GM21723 (cell line): Measurements from ENCODE around the gene RPL15.

Experiments
- ATAC-seq: cut with Tn5 transposase; IDR thresholded peaks from one replicate; pipeline ENCODE4 v1.9.1; 2021; ENCODE audit warnings: mild to moderate bottlenecking, moderate library complexity; ENCODE audit not compliant: unreplicated experiment

Gene RPL15

DNA sequence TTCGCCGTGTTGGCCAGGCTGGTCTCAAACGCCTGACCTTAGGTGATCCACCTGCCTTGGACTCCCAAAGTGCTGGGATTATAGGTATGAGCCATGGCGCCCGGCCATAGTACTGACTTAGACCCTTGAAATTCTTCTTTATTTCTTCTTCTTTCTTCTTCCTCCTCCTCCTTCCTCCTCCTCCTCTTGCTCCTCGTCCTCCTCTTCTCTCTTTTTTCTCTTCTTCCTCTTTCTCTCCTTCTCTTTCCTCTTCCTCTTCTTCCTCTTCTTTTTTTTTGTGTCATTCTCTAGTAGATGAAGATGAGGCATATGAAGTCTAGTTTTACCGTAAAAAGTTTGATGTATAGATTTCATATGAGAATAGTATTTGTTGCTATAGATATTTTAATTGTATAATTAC lies 9.3 kb downstream of the RPL15 start:
- ATAC-seq = no peak

DNA sequence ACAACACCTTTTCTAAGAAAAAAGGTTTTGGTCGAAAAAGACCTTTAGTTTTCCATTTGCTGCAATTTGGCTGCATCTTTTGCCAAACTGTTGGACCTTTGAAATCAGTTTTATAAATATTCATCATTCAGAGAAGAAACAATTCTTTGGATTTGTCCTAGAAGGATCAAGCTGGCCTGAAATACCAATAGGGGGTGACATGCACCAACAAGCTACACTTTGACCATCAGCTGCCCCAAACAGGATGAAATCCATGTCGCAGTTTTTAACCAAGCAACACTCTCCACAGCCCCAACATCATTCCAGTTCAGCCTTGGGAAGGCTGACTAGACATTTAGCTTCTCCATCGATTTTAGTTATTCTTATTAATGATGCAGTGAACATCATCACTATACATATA lies 9.8 kb downstream of the RPL15 start:
- no peak for ATAC-seq

DNA sequence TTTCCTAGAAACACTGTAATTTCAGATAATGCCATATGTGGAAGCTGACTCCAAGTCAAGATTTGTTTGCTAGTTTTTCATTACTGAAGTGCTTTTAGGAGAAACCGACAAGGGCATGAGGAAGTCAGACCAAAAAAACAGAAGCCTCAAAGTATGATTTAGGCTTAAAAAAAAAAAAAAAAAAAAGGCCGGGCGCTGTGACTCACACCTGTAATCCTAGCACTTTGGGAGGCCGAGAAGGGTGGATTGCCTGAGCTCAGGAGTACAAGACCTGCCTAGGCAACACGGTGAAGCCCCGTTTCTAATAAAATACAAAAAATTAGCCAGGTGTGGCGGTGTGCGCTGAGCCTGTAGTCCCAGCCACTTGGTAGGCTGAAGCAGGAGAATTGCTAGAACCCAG lies 11.6 kb downstream of the RPL15 start:
- ATAC-seq = no peak

DNA sequence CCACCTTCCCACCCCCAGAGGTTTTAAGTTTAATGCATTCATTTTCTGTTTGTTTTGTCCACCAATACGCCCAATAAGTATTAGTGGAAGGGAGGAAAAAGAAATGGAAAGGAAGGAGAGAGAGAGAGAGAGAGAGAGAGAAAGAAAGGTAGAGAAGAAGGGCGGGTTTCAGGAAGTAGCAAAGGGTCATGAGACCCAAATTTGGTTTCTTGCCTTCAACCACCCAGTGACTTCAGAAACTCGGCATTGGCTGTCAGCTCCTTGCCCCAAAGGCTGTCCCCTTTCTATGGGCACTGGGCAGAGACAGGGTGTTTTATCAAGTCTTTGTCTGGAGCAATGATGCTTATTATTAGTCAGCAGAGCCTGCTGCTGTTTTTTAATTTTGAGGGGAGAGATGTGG lies 14.7 kb downstream of the RPL15 start:
- ATAC-seq = no peak

DNA sequence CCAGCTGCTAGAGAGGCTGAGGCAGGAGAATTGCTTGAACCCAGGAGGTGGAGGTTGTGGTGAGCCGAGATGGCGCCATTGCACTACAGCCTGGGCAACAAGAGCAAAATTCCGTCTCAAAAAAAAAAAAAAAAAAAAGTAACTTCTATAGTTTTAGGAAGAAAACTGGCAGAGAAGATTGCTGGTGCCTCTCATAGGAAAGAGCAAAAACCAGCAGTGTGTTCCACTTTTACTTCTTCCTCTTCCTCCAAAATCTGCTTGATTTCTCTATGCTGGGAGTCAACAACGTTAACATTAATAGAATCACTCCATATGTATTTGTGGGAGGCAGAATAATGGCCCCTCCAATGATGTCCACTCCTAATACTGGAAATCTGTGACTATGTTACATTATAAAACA lies 15.6 kb downstream of the RPL15 start:
- ATAC-seq = no peak

DNA sequence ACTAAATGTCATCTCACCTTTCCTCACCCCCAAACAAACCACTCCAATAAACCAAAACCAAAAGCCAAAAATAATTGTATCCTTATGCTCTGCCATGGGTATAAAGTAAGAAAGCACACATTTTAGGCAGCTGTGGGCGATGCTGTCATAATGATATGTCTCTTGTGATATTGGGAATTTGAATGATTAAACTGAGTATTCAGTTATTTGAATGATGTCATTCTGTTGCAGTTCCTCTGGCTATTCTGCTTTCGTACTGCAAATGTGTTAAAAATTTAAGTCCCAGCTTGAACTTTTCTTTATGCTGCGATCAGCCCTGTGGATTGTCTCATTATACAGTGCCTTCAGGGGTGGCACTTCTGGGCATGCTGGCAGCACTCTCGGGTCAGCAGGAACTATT lies 17.3 kb downstream of the RPL15 start:
- ATAC-seq = no peak

DNA sequence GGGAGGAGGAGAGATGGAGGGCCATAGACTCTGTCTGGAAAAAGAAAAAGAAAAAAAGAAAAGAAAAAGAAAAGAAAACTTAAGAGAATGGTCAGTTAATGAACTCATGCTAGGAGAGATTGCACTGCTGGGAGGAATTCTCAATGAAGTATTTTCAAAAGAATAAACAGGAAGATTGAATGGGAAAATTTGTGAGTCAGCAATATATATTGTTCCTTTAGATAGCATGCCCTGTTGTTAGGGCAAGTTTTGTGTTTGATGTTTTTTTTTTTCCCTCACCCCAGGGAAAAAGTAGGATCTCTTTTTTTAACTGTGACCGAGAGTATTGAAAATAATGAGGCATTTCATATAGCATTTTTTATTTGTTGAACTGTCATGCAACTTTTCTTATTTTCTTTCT lies 20.4 kb downstream of the RPL15 start:
- no peak for ATAC-seq

DNA sequence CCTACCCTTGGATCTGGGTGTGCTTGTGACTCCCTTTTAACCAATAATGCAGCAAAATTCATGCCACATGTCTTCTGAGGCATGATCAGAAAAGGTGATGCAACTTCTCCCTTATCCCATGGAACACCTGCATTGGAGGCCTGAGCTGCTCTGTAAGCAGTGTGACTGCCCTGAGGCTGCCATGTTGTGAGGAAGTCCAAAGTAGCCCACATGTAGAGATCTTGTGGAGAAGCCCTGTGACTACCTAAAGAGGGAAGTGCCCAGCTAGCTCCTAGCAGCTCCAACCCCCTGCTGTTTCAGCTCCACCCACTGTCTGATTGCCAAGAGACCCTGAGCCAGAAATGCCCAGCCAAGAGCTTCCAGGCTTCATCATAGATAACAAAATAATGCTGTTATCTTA lies 21.8 kb downstream of the RPL15 start:
- no peak for ATAC-seq

DNA sequence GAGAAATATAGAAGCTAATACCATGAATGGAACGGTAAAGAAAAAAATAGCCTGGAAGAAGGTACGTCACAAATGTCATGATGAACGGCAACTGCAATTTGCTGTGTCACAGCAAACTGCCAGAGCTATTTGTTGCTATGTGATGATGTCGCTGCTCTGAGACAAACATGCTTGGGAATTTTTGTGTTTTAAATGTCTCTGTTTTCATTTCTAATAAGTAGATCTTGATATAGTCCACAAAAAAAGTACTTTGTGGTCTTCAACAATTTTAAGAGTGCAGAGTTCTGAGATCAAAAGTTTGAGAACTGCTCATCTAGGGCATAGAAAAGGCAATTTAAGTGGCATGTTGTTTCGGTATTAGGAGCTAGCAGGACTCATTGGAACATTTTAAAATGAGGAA lies 23.8 kb downstream of the RPL15 start:
- no peak for ATAC-seq

DNA sequence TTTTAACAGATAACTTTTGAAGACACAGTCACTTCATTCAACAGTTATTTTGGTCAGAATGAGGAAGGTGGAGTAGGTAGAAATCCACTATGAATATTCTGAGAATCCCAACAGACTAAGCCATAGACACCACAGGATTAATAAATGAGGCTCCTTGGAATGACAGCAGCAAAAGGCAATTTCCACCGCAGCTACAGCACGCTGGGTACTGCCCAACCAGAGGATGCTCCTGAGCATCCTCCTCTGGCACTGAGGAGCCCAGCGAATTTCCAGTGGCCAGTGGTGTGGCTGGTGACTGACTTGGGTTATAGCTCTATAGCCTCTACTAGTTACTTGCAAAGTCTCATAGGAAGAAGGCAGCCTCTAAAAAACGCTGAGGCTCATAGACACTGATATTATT lies 24.5 kb downstream of the RPL15 start:
- no peak for ATAC-seq

DNA sequence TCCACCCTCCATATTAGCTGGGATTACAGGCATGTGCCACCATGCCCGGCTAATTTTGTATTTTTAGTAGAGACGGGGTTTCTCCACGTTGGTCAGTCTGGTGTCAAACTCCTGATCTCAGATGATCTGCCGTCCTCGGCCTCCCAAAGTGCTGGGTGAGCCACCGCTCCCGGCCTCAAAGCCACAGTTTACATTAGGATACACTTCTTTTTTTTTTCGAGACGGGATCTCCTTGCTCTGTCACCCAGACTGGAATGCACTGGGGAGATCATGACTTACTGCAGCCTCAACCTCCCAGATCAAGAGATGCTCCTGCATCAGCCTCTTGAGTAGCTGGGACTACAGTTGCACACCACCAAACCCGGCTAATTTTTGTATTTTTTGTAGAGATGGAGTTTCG lies 25.6 kb downstream of the RPL15 start:
- no peak for ATAC-seq

DNA sequence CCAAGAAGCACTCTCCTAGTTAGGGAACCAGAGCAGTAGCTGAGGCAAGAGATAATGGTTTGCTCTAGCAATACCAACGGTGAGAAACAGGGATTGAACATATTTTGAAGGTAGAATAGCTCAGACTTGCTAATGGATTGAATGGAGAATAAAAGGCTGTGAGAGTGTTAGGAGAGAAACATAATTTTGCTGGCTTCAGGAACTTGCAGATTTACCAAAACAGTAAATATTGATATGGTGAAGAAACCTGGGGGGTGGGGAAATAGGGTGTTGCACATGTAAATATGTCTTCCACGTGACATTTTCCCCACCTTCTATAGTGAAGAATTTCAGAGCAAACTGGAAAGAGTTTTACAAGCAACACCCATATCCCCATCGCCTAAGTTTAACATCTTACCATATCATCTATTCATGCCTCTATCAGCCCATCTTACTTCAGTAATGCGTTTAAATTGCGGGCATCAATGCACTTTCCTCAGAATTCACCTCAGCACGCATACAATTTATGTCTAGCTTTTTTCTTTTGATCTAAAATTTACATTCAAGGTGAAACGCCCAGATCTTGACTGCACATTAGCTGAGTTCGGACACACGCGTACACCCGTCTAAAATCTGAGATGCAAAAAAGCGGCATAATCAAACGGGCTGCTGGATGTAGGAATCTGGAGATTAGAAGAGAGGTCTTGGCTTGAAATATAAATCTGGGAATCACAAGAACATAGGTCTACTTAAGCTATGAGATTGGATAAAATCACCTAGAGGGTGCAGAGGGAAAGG lies 27.3 kb downstream of the RPL15 start:
- ATAC-seq = no peak

DNA sequence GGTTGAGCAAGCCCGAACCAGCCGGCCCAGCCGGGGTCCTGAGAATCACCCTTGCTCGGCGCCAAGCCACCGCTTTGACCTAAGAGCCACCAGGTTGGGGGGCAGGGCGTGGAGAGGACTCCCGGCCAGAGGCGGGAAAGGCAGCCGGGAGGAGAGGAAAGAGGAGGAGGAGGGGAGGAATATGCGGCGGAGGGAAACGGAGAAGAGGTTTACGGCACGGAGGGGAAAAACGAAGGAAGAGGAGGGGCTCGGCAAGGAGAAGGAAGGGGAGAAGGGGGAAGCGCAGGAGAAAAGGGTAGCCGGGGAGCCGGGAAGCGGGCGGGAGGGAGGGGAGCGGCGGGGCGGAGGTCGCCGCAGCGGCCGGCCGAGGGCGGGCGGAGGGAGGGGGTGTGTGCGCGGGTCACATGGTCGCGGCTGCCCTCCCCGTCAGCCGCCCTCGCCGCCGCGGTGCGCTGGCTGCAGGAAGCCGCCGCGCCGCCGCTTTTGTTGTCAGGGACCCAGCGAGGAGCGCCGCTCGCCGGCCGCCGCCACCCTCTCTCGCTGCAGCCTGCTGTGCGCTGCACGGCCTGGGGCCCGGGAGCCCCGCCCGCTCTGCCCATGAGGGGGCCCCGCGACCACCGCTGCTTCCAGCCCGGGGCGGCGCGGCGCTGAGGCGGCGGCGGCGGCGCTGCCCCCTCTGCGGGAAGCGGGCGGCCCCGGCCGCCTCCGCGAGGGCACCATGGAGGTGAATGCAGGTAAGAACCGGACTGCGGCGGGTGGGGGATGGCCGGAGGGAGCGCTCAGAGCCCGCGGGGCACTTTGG lies 28.1 kb downstream of the RPL15 start, which contains the start of gene NR1D2:
Gene NR1D2 (plus strand): TSS at position 426 of the 802 bp plus-strand sequence. CDS start 293 bp downstream, at position 719.
- ATAC-seq = peak; percentile 63

DNA sequence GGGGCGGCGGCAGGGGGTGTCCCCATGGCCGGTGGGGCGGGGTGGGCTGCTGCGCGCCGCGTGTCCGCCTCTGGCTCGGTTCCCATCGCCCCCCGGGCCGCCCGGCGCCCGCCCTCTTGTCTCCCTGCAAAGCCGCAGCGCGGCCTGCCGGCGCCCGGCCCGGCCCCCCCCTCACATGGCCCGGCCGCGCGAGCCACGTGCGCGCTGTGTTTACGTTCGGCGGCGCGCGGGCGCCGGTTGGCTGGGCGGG lies 28.7 kb downstream of the RPL15 start:
- no peak for ATAC-seq

DNA sequence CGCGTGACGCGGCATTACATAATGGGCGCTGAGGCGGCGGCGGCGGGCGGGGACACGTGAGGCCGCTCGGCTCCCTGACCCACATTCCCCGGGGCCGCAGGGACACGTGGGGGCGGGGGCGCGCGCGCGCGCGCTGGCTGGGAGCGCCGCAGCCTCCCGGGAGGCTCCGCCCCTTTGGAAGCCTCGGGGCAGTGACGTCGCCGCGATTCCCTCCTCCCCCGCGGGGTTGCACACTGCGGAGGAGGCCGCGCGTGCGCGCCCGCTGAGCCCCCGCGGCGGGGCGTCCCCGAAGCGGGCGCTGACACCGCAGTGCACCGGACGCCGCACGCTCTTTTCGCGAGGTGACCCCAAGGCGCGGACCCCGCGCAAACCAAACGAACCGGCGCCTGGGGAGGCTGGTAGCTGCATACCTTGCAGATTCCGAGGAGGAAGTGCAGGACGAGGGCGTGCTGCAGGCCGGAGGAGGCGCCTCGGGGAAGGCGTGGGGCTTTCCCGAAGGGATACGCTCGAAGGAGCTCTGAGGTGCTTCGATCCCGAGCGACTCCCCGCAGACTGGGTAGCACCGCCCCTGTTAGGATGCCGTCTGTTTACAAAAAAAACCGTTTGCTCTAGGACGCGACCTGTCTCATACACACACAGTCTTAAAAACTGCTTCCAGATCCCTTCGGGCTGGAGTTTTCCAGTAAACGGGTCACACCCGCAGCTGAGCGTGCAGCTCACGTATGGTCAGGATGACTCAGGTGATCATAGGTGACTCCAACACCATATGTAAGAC lies 29.2 kb downstream of the RPL15 start:
- peak; percentile 79 for ATAC-seq

DNA sequence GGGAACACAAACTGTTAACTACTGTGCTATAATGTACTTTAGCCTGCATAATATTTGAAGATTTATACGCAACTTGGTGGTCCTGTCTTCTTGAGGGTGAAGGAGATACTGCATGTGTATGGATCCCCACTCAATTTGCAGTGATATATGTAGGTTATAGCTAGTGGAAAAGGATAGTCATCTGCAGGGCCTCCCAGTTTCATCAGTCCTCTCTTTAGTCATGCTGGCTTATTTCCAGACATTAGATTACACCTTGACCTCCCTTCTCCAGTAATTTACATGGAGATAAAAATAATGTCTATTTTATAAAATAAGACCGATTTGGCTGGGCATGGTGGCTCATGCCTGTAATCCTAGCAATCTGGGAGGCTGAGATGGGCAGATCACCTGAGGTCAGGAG lies 31.8 kb downstream of the RPL15 start:
- no peak for ATAC-seq

DNA sequence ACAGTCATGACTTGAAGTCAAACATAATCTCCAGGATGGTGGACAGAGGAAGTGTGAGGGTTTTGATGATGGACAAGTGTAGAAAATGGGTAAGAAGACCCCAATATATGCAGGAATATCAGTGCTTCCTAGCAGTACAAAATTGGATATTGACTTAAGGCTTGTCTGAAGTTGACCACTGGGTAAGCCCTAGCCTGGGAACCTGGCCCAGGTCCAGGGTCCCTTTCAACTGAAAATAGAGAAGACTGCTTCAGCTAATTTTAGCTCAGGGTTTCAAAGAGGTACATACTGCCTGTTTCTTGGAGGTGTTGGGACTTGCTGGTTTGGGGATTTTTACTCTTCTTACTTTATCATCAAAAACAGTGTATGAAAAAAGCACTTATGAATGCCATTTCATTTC lies 32.9 kb downstream of the RPL15 start:
- peak; percentile 18 for ATAC-seq

DNA sequence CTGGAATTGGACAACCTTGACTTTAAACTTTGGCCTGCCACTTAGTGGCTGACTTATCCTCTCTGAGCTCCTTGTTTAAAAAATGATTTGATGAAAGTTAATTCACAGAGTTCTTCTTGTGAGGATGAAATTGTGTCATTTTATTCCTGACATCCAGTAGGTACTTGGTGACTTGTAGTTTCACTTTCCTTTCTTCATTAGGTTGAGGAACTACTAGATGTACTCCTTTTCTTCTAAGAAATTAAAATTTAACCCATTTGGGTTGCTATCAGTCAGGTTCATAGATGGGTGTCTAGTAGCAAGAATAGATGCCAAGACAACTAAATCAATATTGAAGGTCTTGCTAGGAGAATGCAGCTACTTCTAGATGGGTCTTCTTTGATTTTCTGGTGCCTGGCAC lies 33.4 kb downstream of the RPL15 start:
- ATAC-seq = no peak

DNA sequence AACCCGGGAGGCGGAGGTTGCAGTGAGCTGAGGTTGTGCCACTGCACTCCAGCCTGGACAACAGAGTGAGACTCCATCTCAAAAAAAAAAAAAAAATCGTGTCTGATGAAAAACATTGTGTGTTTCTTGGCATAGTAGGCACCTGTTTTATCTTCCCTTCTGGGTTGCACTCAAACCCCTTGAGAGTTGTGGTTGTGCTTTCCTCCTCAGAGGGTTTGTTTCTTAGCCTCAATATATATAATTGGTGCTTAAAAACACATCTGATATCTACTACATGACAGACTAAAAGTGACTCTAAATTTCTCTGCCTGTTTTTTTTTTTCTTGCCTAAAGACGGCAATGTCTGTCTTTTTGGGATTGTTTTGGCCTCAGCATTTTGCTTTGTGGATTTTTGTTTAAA lies 35.7 kb downstream of the RPL15 start:
- peak; percentile 49 for ATAC-seq

DNA sequence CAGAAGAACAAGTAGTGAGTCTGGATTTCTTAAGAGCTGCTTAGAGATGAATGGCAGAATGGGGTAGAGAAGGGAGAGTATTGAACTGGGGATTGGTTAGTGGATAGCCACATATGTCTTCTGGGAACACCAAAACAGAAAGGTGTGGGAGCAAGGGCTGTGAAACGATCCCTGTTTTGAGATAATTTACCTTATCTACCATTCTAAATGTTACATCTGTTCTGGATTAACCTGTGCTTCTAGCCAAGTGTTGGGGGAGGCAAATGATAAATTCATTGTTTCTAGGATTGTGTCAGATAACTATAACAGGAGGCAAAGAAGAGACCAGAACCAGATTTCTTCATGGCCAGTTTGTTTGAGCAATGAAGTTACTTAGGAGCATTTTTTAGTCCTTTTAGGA lies 36.6 kb downstream of the RPL15 start:
- ATAC-seq = no peak

DNA sequence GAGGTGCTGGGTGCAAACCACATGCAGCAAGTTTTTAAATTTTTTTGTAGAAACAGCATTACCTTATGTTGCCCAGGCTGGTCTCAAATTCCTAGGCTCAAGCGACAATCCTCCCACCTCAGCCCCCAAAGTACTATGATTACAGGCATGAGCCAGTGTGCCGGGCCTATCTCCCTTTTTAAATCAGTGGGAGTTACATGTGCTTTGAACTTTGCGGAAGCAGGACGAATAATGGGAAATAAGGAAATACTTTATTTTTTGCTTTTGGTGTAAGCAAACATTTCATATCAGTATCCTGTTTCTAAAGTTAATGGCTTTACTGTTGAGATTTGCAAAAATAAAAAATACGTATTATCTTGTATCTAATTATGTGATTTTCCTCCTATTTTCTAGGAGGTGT lies 37.2 kb downstream of the RPL15 start:
- ATAC-seq = no peak

DNA sequence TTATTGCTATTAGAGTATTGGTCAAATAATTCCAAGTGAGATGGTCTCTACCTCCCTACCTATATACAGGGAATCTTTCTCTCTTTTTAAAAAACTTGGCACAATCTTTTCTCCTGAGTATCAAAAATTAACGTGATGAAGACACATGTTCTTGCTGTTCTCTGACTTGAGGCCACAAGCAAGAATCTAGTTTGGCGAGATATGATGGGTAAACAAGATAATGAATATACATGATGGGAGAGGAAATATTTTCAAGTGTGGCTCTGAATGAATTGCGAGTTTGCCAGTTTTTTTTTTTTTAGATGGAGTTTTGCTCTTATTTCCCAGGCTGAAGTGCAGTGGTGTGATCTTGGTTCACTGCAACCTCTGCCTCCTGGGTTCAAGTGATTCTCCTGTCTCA lies 39.8 kb downstream of the RPL15 start:
- ATAC-seq = no peak
